Mononuclear cell (primary cell): Measurements from ENCODE around the gene WRAP53. TPM values are rescaled to one million over a fixed set of nuclear protein-coding genes. Genes with fewer than 3 reads are reported as not detected.

ENCODE experiments used
- H3K27me3 ChIP-seq: 2 replicates; pipeline ENCODE4 v1.6.0; 2011; ENCODE audit warnings: low read length, control low read depth; ENCODE audit not compliant: insufficient read depth
- H3K4me1 ChIP-seq: 2 replicates; pipeline ENCODE4 v1.5.1; 2011; ENCODE audit warnings: mild to moderate bottlenecking, low read length, control low read depth; ENCODE audit not compliant: insufficient read depth
- H3K4me3 ChIP-seq: 2 replicates; pipeline ENCODE4 v1.5.1; 2011; ENCODE audit warnings: mild to moderate bottlenecking, low read length, moderate library complexity
- H3K9me3 ChIP-seq: 2 replicates; pipeline ENCODE4 v1.5.1; 2011; ENCODE audit warnings: low read depth, mild to moderate bottlenecking, control low read depth, low read length
- total RNA-seq: library from RNA; depleted of rRNA; stranded (reverse); fragments of >200 nt; gene quantifications from one replicate; pipeline ENCODE4 v1.2.3, GENCODE V29; 2012

WRAP53 gene
- total RNA-seq, 1 donor: 3.6 TPM

- H3K27me3 ChIP-seq: peaks cover 15% of the 10 kb centered on the region
- H3K4me1 ChIP-seq: peaks cover 9% of the 10 kb centered on the region
- H3K9me3 ChIP-seq: no peaks in the 10 kb centered on the region
- no peak overlapping the region for H3K4me3 ChIP-seq
Observed at GRCh38 chr17:7700510-7700909, 12.2 kb downstream of the WRAP53 start.

GRCh38 chr17:7701681-7702080 lies 13.4 kb downstream of the WRAP53 start:
- Histone ChIP-seq H3K9me3 (no peaks in the 10 kb centered on the region), H3K27me3 (peaks cover 27% of the 10 kb centered on the region), H3K4me3 (no peak overlapping the region), H3K4me1 (peaks cover 9% of the 10 kb centered on the region)

GRCh38 chr17:7702776-7703175 lies 14.5 kb downstream of the WRAP53 start:
- H3K4me3 ChIP-seq: no peak overlapping the region
- H3K27me3 ChIP-seq: peaks cover 32% of the 10 kb centered on the region
- peaks cover 9% of the 10 kb centered on the region for H3K4me1 ChIP-seq
- no peaks in the 10 kb centered on the region for H3K9me3 ChIP-seq

- H3K4me3 ChIP-seq: no peak overlapping the region
- H3K9me3 ChIP-seq: no peaks in the 10 kb centered on the region
- peaks cover 9% of the 10 kb centered on the region for H3K4me1 ChIP-seq
- H3K27me3 ChIP-seq: peaks cover 32% of the 10 kb centered on the region
Observed at GRCh38 chr17:7703584-7704479, 15.6 kb downstream of the WRAP53 start.

DNA sequence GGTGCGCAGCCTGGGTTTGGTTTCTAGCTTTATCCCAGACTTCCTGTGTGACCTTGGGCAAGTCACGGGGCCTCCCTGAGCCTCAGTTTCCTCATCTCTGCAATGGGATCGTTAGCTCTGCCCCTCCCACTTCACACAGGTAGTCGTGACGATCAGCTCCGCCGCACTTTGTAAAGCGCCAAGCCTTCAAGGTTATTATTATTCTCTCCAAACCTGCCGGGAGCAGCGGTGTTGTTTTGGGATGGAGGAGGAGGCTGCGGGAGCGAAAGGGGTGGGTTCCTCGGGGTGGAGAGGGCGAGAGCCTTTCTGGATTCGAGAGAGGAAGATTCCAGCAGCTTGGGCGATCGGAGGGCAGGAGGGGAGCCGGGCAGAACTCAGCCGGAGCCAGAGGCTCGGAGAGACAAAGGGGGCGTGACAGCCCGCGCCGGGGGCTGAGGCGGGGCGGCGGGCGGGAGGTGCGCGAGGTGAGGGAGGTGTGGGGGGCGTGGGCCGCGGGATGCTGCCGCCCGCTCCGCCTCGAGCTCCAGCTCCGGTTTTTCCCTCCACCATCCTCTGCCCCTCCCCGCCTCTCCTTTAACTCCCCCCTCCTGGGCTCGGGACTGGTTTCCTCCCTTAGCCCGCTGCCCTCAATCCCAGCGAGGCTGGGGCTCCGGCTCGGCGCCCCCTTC lies 16.5 kb downstream of the WRAP53 start, which contains the start of gene EFNB3:
Gene EFNB3, plus strand, starts transcription at position 602 of the 668 bp plus-strand sequence. CDS start 397 bp downstream, outside the sequence.
- no peak within 1 kb of the TSS for H3K4me3 ChIP-seq
- peaks cover 32% of the 10 kb centered on the region for H3K27me3 ChIP-seq
- peaks cover 9% of the 10 kb centered on the region for H3K4me1 ChIP-seq
- no peaks in the 10 kb centered on the region for H3K9me3 ChIP-seq

- Histone ChIP-seq H3K4me3 (no peak overlapping the region), H3K9me3 (no peaks in the 10 kb centered on the region), H3K4me1 (peaks cover 15% of the 10 kb centered on the region), H3K27me3 (peaks cover 32% of the 10 kb centered on the region)
Observed at GRCh38 chr17:7705269-7706255, 17.3 kb downstream of the WRAP53 start.

- Histone ChIP-seq H3K9me3 (no peaks in the 10 kb centered on the region), H3K4me3 (no peak overlapping the region), H3K4me1 (peaks cover 23% of the 10 kb centered on the region), H3K27me3 (peaks cover 34% of the 10 kb centered on the region)
Observed at GRCh38 chr17:7706631-7707354, 18.5 kb downstream of the WRAP53 start.

DNA sequence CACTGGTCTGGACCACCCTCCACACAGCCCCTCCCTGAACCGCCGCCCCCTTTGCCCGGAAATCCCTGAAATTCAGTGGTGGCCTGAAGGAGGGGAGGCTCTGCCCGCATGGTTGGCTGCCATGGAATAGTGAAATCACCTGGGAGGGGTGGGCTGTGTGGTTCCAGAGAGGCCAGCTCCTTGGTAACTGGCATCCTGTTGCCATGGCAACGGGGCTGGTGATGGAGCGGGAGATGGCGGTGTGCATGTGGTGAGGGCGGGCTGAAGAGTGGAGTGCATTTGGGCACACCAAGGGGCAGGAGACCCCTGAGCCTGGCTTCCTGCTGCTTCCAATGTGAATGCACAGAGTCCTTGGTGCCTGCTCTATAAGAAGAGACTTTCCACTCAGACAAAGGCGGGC lies 19.2 kb downstream of the WRAP53 start:
- Histone ChIP-seq H3K27me3 (peaks cover 35% of the 10 kb centered on the region), H3K9me3 (no peaks in the 10 kb centered on the region), H3K4me3 (no peak overlapping the region), H3K4me1 (peaks cover 23% of the 10 kb centered on the region)

- Histone ChIP-seq H3K9me3 (no peaks in the 10 kb centered on the region), H3K4me1 (peaks cover 23% of the 10 kb centered on the region), H3K27me3 (peaks cover 35% of the 10 kb centered on the region), H3K4me3 (no peak overlapping the region)
Observed at GRCh38 chr17:7707858-7708750, 19.8 kb downstream of the WRAP53 start.

- Histone ChIP-seq H3K4me1 (peaks cover 23% of the 10 kb centered on the region), H3K27me3 (peaks cover 33% of the 10 kb centered on the region), H3K4me3 (no peak overlapping the region), H3K9me3 (no peaks in the 10 kb centered on the region)
Observed at GRCh38 chr17:7709031-7709430, 20.8 kb downstream of the WRAP53 start.

- Histone ChIP-seq H3K27me3 (peaks cover 25% of the 10 kb centered on the region), H3K4me3 (no peak overlapping the region)
Observed at GRCh38 chr17:7710301-7710700, 22.0 kb downstream of the WRAP53 start.

DNA sequence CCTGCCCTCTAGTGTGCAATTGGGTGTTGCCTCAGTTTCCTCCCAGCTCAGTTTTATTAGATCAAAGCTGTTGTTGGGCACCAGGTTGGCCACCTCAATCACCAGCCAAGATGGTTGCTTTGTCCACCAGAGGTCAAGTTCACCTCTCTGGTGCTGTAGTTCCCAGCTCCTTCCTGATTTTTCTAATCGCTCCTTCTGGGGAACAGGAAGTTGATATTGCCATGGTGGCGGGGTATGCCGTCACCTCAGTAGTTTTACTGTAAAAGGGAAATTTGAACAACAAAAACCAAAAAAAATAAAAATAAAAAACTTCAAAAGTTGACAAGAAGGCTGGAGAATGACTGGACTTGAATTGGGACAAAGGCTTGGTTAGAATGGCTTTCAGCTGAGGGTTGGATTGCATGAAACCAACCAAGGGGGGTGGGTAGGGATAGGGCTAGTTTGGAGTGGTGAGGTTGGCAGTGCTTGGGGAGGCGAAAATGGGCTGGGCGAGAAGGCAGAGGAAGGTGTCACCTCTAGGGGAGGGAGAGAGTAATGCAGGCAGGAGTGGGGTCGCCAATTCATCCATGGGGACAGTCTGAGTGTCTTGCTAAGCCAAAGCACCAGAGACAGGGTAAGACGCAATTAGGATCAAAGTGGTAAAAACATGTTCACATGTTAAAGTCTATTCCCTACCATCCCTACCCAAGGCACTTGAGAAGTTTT lies 22.9 kb downstream of the WRAP53 start:
- H3K9me3 ChIP-seq: no peaks in the 10 kb centered on the region
- peaks cover 25% of the 10 kb centered on the region for H3K27me3 ChIP-seq
- no peak overlapping the region for H3K4me3 ChIP-seq
- peaks cover 14% of the 10 kb centered on the region for H3K4me1 ChIP-seq

More at GRCh38 chr17:7710301-7710700, 22.0 kb downstream of the WRAP53 start:
- no peaks in the 10 kb centered on the region for H3K9me3 ChIP-seq
- peaks cover 14% of the 10 kb centered on the region for H3K4me1 ChIP-seq
